GM21717 (cell line): ENCODE results near the gene PASD1.

Source experiments
- ATAC-seq: cut with Tn5 transposase; IDR thresholded peaks from one replicate; pipeline ENCODE4 v1.9.1; 2021; ENCODE audit warnings: mild to moderate bottlenecking, moderate library complexity; ENCODE audit not compliant: unreplicated experiment

The PASD1 gene

GRCh38 chrX:151700581-151700980, 137.1 kb downstream of the PASD1 start:
- no peak for ATAC-seq

GRCh38 chrX:151701071-151701470, 137.6 kb downstream of the PASD1 start:
- ATAC-seq: no peak

GRCh38 chrX:151701531-151701930, 138.1 kb downstream of the PASD1 start:
- no peak for ATAC-seq

GRCh38 chrX:151702026-151702714, 138.7 kb downstream of the PASD1 start:
- ATAC-seq: no peak

GRCh38 chrX:151702741-151703340, 139.4 kb downstream of the PASD1 start:
- no peak for ATAC-seq

GRCh38 chrX:151703487-151703886, 140.0 kb downstream of the PASD1 start:
- no peak for ATAC-seq

GRCh38 chrX:151704041-151704663, 140.7 kb downstream of the PASD1 start:
- no peak for ATAC-seq

GRCh38 chrX:151708821-151709220, 145.3 kb downstream of the PASD1 start:
- no peak for ATAC-seq

GRCh38 chrX:151710457-151710856, 147.0 kb downstream of the PASD1 start:
- no peak for ATAC-seq

GRCh38 chrX:151711154-151711553, 147.7 kb downstream of the PASD1 start:
- ATAC-seq: no peak

GRCh38 chrX:151711787-151712186, 148.3 kb downstream of the PASD1 start:
- no peak for ATAC-seq

- ATAC-seq: no peak
Measured at GRCh38 chrX:151712253-151712652, 148.8 kb downstream of the PASD1 start.

GRCh38 chrX:151713849-151714248, 150.4 kb downstream of the PASD1 start:
- no peak for ATAC-seq

- ATAC-seq: no peak
Measured at GRCh38 chrX:151714362-151714761, 150.9 kb downstream of the PASD1 start.

GRCh38 chrX:151715752-151716151, 152.3 kb downstream of the PASD1 start, which contains the start of gene FATE1:
FATE1 (plus strand) TSS chrX:151716035; CDS start chrX:151716120, 85 bp downstream.
- no peak for ATAC-seq

- no peak for ATAC-seq
Measured at GRCh38 chrX:151722241-151722846, 158.9 kb downstream of the PASD1 start.

- no peak for ATAC-seq
Measured at GRCh38 chrX:151723156-151723760, 159.8 kb downstream of the PASD1 start.

- ATAC-seq: no peak
Measured at GRCh38 chrX:151724563-151725337, 161.3 kb downstream of the PASD1 start.

- no peak for ATAC-seq
Measured at GRCh38 chrX:151725338-151725614, 161.8 kb downstream of the PASD1 start.
